Loucy (cell line): Measurements from ENCODE around the gene MKLN1.

Experiments
- H2AFZ ChIP-seq: fragments of 200-600 bp; sonication (generic); 2 replicates; pipeline ENCODE4 v1.6.0; 2016; ENCODE audit warnings: antibody characterized with exemption, mild to moderate bottlenecking, low read length, moderate library complexity
- H3F3A ChIP-seq: fragments of 200-600 bp; 2 replicates; pipeline ENCODE4 v1.6.0; 2016; ENCODE audit warnings: antibody characterized with exemption, low read depth, mild to moderate bottlenecking
- H3K27me3 ChIP-seq: fragments of 200-600 bp; sonication (generic); 2 replicates; pipeline ENCODE4 v1.6.1; 2014; ENCODE audit warnings: low read length, mild to moderate bottlenecking; ENCODE audit not compliant: insufficient read depth, poor library complexity, severe bottlenecking
- H3K36me3 ChIP-seq: fragments of 200-600 bp; sonication (generic); 2 replicates; pipeline ENCODE4 v1.6.1; 2016; ENCODE audit warnings: low read length; ENCODE audit not compliant: insufficient read depth
- H3K4me1 ChIP-seq: fragments of 200-600 bp; sonication (generic); 2 replicates; pipeline ENCODE4 v1.5.1; 2014; ENCODE audit warnings: low read length, mild to moderate bottlenecking; ENCODE audit not compliant: insufficient read depth, poor library complexity, severe bottlenecking
- H3K4me2 ChIP-seq: fragments of 200-600 bp; sonication (generic); 2 replicates; pipeline ENCODE4 v1.6.0; 2014; ENCODE audit warnings: antibody characterized with exemption, low read length, low read depth, mild to moderate bottlenecking; ENCODE audit not compliant: poor library complexity, severe bottlenecking
- H3K4me3 ChIP-seq: fragments of 200-600 bp; sonication (generic); 2 replicates; pipeline ENCODE4 v1.5.1; 2014; ENCODE audit warnings: low read length, mild to moderate bottlenecking, mixed read lengths; ENCODE audit not compliant: poor library complexity, severe bottlenecking
- H3K79me2 ChIP-seq: fragments of 200-600 bp; sonication (generic); 2 replicates; pipeline ENCODE4 v1.6.1; 2014; ENCODE audit warnings: low read length; ENCODE audit not compliant: insufficient read depth
- H3K9ac ChIP-seq: fragments of 200-600 bp; sonication (generic); 2 replicates; pipeline ENCODE4 v1.6.0; 2014; ENCODE audit warnings: mild to moderate bottlenecking, low read depth, low read length, moderate library complexity; ENCODE audit not compliant: poor library complexity, severe bottlenecking
- H3K9me2 ChIP-seq: fragments of 200-600 bp; sonication (generic); replicated peaks from 2 replicates; pipeline ENCODE4 v1.6.1; 2016; ENCODE audit warnings: low read depth, low read length, mixed read lengths
- H3K9me3 ChIP-seq: fragments of 200-600 bp; sonication (generic); 2 replicates; pipeline ENCODE4 v1.6.1; 2014; ENCODE audit warnings: mild to moderate bottlenecking, antibody characterized with exemption, low read length, low read depth; ENCODE audit not compliant: insufficient read depth
- H4K20me1 ChIP-seq: fragments of 200-600 bp; sonication (generic); 2 replicates; pipeline ENCODE4 v1.6.0; 2014; ENCODE audit warnings: antibody characterized with exemption, low read length, mild to moderate bottlenecking; ENCODE audit not compliant: insufficient read depth, poor library complexity, severe bottlenecking
- EZH2phosphoT487 ChIP-seq: fragments of 200-600 bp; IDR thresholded peaks from 2 replicates; pipeline ENCODE4 v1.6.1; 2018; ENCODE audit warnings: antibody characterized with exemption, mild to moderate bottlenecking, moderate library complexity, borderline replicate concordance
- TF ChIP-seq, protein P1 (sequence below): fragments of 200-600 bp; sonication (generic); conservative IDR thresholded peaks from 2 replicates; pipeline ENCODE4 v1.5.1; 2014; ENCODE audit warnings: mild to moderate bottlenecking, antibody characterized with exemption, low read length

Gene MKLN1

GRCh38 chr7:131307627-131308026 lies 20.0 kb upstream of the MKLN1 start:
- no peaks in the 10 kb centered on the region for H3K27me3 ChIP-seq
- no peak overlapping the region for H3K4me2 ChIP-seq
- no peak for TF ChIP-seq EZH2phosphoT487
- TF ChIP-seq, protein P1, sequence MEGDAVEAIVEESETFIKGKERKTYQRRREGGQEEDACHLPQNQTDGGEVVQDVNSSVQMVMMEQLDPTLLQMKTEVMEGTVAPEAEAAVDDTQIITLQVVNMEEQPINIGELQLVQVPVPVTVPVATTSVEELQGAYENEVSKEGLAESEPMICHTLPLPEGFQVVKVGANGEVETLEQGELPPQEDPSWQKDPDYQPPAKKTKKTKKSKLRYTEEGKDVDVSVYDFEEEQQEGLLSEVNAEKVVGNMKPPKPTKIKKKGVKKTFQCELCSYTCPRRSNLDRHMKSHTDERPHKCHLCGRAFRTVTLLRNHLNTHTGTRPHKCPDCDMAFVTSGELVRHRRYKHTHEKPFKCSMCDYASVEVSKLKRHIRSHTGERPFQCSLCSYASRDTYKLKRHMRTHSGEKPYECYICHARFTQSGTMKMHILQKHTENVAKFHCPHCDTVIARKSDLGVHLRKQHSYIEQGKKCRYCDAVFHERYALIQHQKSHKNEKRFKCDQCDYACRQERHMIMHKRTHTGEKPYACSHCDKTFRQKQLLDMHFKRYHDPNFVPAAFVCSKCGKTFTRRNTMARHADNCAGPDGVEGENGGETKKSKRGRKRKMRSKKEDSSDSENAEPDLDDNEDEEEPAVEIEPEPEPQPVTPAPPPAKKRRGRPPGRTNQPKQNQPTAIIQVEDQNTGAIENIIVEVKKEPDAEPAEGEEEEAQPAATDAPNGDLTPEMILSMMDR = no peak
- H3K9me3 ChIP-seq = peaks cover 14% of the 10 kb centered on the region; the same call in 1 of the 2 replicates
- no peaks in the 10 kb centered on the region for H3K36me3 ChIP-seq
- H2AFZ ChIP-seq = no peak overlapping the region
- no peaks in the 10 kb centered on the region for H4K20me1 ChIP-seq
- no peaks in the 10 kb centered on the region for H3K9me2 ChIP-seq
- H3F3A ChIP-seq = no peaks in the 10 kb centered on the region
- no peaks in the 10 kb centered on the region for H3K79me2 ChIP-seq
- no peak overlapping the region for H3K9ac ChIP-seq
- H3K4me3 ChIP-seq = no peak overlapping the region
- H3K4me1 ChIP-seq = no peaks in the 10 kb centered on the region

- TF ChIP-seq, protein P1 = no peak
- no peak for TF ChIP-seq EZH2phosphoT487
- Histone ChIP-seq H3K9me2 (no peaks in the 10 kb centered on the region), H3K9ac (no peak overlapping the region), H3K4me3 (no peak overlapping the region), H3F3A (no peaks in the 10 kb centered on the region), H3K27me3 (no peaks in the 10 kb centered on the region), H4K20me1 (no peaks in the 10 kb centered on the region), H3K4me1 (no peaks in the 10 kb centered on the region), H2AFZ (no peak overlapping the region), H3K79me2 (no peaks in the 10 kb centered on the region), H3K9me3 (peaks cover 14% of the 10 kb centered on the region; the same call in 1 of the 2 replicates), H3K36me3 (no peaks in the 10 kb centered on the region), H3K4me2 (no peak overlapping the region)
These were observed 14.8 kb upstream of the MKLN1 start for GRCh38 chr7:131312838-131313237.

- H3K4me2 ChIP-seq = no peak overlapping the region
- no peaks in the 10 kb centered on the region for H3K4me1 ChIP-seq
- TF ChIP-seq, protein P1 = no peak
- no peak for TF ChIP-seq EZH2phosphoT487
- H2AFZ ChIP-seq = no peak overlapping the region
- H3K9me3 ChIP-seq = no peaks in the 10 kb centered on the region
- no peaks in the 10 kb centered on the region for H4K20me1 ChIP-seq
- no peak overlapping the region for H3K4me3 ChIP-seq
- no peaks in the 10 kb centered on the region for H3K27me3 ChIP-seq
- no peaks in the 10 kb centered on the region for H3K9me2 ChIP-seq
- no peaks in the 10 kb centered on the region for H3F3A ChIP-seq
- H3K36me3 ChIP-seq = no peaks in the 10 kb centered on the region
- no peaks in the 10 kb centered on the region for H3K79me2 ChIP-seq
- no peak overlapping the region for H3K9ac ChIP-seq
These were observed 7.1 kb upstream of the MKLN1 start for GRCh38 chr7:131320603-131321002.
